Left hindlimb (tissue), 1 donor: Measurements from ENCODE around the gene CYP19A1.

Experiments
- DNase-seq: peaks from one replicate; pipeline ENCODE4 v3.0.0-alpha.2; 2018

CYP19A1 gene

GRCh38 chr15:51252671-51253070 is 85.7 kb downstream of the CYP19A1 start:
- DNase-seq, result no peak

DNA sequence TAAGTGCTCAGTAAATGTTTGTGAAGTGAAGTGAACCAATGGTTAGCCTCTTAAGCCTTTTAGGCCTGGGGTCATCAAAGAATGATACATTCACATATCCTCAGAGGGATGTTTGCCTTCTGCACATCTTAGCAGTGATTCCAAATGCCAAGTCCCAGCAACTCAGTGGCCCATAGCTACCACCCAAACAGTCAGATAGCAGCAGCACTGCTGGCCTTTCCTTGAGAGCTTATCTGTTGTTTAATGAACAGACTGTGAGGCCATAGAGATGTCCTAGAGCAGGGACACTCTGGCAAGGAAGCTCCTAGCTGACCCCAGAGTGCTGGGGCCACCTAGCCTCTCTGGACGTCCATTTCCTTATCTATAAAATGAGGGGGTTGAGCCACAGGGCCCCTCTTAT is 86.8 kb downstream of the CYP19A1 start:
- no peak for DNase-seq

GRCh38 chr15:51250217-51251011 is 88.0 kb downstream of the CYP19A1 start:
- DNase-seq, result no peak

- no peak for DNase-seq
Measured at GRCh38 chr15:51245628-51246027, 92.8 kb downstream of the CYP19A1 start.

DNA sequence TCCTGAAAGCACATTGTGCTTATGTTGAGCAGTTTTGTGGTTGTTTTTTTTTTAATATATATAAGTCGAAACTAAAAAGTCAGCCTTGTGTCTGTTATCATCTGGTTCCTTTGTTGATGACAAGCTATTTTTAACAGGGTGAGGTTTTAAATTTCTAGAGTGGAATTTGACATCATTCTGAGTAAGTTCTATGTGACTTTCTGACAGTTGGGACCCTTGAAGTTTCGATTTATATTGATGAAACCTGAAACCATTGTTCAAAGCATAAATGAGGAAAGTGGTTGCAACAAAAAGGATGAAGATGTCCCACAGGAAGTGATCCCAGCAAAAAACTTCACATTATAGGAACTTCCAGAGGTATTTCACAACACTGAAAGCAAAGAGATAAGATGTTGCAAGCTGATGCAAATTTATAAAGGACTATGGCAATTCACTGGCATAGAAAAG is 94.0 kb downstream of the CYP19A1 start:
- no peak for DNase-seq

DNA sequence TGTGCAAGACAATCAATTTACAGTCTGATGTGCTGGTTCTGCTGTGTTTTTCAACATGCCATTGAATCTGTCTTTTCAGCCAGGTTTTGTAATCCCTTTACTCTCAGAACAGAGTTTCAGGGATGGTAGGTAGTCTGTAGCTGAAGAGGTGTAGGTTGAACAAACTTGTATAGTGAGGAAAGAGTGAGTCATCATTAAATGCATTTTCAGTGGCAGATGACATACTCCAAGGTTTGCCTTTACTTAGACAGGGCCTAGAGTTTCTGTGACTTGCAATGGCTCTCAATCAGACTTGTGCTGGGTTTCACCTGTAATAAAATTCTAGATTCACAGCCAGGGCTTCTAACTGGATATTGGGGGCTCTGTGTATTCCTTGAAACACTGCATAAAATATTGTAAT is 94.6 kb downstream of the CYP19A1 start:
- no peak for DNase-seq

GRCh38 chr15:51240066-51240465 is 98.3 kb downstream of the CYP19A1 start:
- DNase-seq, result no peak

DNA sequence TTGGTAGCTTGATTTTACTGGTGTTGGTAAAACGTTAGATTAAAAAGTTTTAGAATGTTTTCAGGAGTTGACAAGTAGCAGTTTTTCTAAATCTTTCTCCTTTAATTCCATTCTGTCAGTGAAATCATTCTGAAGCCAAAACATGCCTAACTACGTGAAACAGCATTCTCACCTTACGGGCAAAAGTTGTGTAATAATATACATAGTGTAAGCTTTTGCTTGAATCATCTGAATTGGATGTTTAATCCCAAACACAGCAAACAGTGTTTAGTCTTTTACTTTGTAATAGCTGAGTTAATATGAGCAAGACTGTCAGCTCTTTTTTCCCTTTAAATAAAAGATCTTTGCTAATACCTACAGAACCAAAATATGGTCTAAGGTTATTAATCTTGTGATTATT is 100.6 kb downstream of the CYP19A1 start:
- DNase-seq, result no peak

DNA sequence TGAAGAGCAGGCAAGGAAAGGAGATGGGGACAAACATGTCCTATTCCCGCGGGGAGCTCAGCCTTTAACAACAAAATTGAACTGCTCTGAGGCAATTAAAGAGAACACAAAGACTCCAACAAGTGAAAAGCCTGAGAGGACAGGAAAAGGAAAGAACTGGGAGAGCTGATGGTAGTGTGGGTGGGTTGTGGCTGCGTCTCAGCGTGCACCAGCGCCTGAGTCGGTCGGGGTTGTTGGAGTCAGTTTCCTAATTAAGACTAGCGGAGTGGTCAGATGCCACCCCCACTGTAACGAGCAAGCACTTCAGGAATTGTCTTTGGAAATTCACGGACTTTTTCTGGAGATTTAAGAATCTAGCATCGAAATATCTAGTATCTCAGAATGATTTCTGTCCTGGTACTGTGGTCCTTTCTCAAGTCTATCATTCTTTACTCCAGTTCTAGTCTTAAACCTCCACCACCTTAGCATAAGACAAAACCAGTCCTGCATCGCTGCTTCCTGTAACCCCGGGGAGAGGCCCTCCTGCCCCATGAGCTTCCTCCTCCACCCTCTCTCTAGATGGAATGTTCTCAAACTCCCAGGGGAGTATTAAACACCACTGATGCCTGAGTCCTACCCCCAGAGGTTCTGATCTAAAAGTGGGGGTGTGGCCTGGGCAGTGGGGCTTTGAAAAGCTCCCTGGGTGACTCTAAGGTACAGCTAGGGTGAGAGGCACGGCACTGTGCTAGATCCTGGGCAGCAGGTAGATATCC is 104.0 kb downstream of the CYP19A1 start:
- DNase-seq, result no peak

DNA sequence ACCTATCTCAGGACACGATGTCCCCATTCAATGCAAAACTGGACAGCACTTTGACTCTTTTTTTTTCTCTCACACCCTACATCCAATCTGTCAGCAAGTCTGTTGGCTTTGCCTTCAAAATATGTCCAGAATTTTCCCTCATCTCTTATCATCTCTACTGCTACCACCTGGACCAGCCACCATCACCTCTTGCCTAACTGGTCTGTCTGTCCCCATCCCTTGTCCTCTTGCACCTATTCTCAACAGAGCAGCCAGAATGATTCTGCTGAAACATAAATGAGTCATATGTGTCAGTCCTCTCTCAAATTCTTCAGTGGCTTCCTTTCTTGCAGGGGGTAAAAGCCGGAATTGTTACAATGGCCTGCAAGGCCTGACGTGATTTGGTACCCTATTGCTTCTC is 105.8 kb downstream of the CYP19A1 start:
- DNase-seq, result no peak

DNA sequence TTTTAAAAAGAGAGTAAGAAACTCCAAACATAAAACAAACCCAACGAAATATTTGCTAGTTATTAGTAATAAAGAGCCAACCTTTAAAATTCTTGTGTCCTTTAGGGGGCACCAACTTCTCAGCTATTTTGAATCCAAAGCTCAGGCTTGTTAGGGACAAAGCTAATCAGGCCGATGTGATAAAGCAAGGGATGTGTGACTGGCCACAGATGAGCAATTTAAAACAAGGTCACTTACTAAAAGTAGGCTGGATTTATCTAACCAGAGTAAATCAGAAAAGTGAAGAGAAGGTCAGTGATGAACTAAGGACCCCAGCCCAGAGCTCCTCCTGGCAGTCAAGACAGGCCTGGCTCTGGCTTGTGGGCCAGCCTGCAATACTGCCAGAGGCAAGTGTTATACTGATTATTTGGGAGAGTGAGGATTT is 108.5 kb downstream of the CYP19A1 start:
- DNase-seq, result no peak

DNA sequence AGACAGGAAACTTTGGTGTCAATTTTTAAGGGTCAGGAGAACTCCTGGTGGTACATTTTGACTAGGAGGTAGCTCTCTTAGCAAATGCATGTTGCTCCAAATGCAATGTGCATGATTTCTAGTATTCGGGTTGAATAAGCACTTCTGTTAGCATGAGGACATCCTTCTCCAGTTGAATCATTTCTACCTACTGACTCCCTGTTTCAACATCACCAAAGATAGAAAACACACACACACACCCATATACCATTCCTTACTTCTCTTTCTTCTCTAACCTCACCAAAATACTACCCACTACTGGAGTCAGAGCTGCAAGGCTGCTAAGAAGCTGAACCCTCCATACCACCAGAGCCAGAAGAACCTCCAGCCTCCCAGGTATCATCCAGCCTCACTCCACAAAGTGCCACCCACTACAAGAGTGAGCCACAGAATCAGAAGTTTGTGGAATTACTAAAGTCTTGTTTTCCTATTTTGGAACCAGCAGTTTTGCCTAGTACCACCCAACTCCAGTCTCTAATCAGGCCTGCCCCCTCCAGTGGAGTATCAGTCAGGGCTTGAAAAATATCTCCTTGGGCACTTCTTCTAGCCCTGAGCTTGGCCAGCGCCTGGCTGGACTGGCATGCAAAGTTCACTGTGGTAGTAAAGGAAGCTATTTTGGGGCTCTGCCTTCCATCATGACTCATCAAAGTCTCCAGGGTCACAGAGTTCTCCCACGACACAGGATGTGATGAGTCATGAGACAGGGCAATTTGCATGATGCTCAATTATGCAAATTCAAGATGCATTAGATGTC is 110.3 kb downstream of the CYP19A1 start:
- DNase-seq, result no peak

DNA sequence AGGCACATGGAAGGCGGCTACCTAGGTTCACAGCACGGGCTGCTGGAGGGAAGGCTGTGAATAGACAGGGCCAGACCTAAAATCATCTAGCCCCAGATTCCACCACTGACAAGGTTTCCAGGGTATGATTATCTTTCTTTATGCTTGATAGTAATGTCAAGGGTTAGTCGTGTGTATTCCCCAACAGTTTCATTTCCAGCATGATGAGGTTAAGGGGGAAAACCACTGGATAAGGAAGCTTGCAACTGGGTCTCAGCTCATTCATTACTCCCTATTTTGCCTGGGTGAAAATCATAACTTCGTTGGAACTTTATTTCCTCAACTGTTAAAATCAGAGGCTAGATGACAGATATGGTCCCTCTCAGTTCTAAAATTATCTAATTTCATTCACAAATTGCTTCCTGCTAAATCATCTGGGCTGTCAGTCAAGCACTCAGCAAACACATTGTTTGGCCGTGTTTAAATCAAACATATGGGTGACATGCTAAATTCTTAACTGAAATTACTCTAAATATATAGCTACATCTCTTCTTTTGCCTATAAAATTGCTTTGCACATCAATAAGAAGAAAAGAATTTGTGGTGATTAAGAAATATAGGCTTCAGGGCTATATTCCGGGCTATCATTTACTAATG is 111.7 kb downstream of the CYP19A1 start:
- no peak for DNase-seq

DNA sequence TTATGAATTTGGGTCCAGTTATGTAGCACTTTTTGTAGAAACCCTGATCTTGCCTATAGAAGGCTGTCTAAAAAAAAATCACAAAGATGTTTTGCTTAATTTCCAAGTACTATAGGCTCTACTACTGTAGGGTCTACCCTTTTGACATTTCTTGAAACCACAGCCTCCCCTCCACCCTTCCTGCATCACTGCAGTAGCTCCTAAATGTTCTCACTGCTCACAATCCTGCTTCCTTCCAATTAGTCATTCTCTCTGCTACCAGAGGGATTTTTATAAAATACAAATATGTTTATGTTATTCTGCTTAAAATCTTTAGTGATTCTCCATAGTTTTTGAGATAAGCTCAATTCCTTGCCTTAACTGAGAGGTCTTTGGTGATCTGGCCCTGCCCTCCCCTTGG is 114.0 kb downstream of the CYP19A1 start:
- DNase-seq, result no peak

- peak; percentile 39 for DNase-seq
Measured at GRCh38 chr15:51223771-51224229, 114.6 kb downstream of the CYP19A1 start.

GRCh38 chr15:51218299-51218938 is 120.0 kb downstream of the CYP19A1 start:
- DNase-seq, result no peak

DNA sequence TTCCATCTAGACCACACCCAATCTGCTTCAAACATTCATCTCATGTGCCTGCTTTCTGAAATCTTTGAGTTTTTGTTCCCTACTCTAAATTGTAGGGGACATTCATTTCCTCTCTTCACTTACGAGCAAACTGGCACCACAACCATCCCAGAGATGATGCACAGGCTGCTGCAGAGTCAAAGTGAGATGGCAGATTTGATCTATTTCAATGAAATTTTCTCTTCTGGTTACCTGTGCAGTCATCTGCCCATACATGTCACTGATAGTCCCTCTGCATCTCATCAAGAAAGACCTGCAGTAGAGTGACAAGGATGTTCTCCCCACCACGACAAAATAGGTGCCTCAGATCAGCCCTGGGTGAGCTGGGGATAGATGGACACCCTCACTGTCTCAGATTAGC is 125.5 kb downstream of the CYP19A1 start:
- DNase-seq, result no peak

GRCh38 chr15:51212239-51212638 is 126.2 kb downstream of the CYP19A1 start:
- DNase-seq, result no peak

DNA sequence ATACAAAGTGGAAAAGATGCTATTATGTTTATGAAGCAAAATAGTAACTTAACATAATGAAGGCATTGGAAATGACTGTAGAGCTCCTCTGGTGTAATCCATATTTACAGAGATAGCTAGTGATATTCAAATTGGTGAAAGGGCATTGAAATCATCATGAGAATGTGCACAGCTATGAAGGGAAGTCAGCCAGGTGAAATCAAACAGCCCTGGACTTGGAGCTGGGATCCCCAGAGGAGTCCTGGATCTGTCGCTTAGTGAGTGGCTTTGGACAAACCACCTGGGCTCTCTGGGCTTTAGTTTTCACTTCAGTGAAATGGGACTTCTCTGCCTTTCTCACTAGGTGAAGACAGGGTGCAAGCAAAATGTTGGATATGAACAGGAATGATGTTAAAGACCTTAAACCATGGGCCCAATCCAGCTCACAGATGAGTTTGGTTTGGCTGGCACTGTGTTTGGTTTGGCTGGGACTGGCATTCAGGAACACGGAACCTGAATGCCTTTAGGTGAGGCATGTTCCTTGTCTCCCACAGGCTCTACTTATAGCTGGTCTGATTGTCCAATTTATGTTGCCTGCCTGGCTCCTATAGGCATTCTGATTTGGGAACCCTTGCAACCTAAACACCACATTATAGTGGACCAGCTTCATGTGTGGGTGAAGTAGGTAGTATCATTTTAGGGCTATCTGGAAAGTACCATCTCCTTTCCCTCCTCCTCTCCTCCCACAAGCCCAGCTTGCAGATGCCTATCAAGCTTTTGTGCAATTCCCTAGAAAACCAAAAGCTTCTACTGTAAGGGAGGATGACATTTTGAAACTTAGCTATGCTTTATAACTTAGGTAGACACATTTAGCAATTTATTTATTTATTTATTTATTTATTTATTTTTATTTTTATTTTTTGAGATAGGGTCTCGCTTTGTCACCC is 133.1 kb downstream of the CYP19A1 start:
- DNase-seq, result no peak

DNA sequence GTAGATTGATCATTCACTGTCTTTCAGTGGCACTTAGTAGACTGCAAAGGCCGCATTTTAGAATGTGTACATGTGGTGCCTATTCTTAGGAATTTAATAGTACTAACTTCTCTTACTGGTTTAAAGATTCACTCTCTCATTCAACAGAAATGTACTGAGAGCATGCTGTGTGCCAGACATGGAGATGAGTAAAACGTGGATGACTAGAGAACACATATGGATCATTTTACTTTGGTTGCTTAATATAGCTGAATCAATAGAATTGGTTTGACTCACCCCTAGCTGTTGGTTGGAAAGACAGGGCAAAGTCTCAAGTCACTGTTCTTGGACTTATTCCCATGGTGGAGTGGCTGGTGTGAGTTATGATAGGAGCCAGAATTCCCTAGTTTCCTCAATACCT is 134.6 kb downstream of the CYP19A1 start:
- DNase-seq, result no peak

DNA sequence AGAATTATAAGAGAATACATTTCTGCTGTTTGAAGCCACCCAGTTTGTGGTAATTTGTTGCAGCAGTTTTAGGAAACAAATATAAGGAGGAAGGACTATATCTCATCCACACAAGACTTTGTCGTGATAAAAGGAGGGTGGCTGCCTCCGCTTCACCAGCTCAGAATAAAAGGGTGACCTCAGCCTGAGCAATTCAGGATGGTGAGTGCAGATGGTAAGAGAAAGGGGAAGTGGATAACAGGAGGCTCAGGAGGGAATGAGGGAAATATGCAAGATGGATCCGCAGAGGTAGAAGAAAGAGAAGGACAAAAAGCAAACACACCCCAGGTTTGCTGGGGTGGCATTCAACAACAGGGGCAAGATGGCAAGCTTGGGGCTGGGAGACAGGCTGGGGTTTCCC is 135.6 kb downstream of the CYP19A1 start:
- DNase-seq, result no peak
